ENCODE data around the gene SPAAR.

GRCh38 chr9:35939679-35940250 lies 30.5 kb downstream of the SPAAR start:
- TF ChIP-seq POLR2AphosphoS5 (IDR thresholded peaks at IDR 0.05; ENCODE audit: low read depth, low read length), result no peak
- TF ChIP-seq REST (IDR thresholded peaks at IDR 0.05; ENCODE audit: insufficient read depth in 1 of 2, low read depth in 2 of 2, low read length in 2 of 2), result no peak
- TF ChIP-seq TAF1 (IDR thresholded peaks at IDR 0.05; ENCODE audit: borderline replicate concordance, insufficient read depth, low read length), result no peak
